SH-SY5Y (cell line): Measurements from ENCODE around the gene PTPN14.

Experiments
- GATA2 ChIP-seq: IDR thresholded peaks from 2 replicates; pipeline ENCODE4 v1.6.1; 2011; ENCODE audit warnings: mild to moderate bottlenecking, low read depth, low read length
- GATA3 ChIP-seq: IDR thresholded peaks from 2 replicates; pipeline ENCODE4 v1.6.1; 2011; ENCODE audit warnings: low read depth, mild to moderate bottlenecking, low read length, moderate library complexity

- TF ChIP-seq GATA3 (no peak), GATA2 (no peak)
These were observed 26.6 kb downstream of the PTPN14 start for GRCh38 chr1:214524824-214525223.
